ENCODE results near the gene LYZL1.
"Not testable (repeated sequence)": the region's sequence is repeated elsewhere in the genome, so short reads cannot be mapped to it uniquely, and the experiment has no call there.

DNA sequence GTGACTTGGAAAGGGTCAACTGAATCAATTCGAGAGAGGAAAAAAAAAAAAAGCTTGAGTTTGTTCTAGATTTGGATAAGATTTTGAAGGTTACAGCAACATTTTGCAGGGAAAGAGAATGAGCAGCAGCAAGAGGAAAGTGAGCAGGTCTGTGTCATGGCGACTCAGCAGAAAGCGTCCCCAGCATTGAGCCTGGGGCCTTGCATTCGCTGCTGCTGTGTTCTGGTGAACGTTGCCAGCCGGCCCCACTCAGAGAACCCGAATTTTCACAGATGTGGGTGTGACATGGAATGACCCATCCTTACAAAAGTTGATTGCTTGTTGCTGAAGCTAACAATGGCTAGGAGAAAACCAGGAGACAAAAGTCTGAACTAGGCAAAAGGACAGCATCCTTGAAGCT, 21.6 kb downstream of the LYZL1 start:
- TF ChIP-seq, protein P1, sequence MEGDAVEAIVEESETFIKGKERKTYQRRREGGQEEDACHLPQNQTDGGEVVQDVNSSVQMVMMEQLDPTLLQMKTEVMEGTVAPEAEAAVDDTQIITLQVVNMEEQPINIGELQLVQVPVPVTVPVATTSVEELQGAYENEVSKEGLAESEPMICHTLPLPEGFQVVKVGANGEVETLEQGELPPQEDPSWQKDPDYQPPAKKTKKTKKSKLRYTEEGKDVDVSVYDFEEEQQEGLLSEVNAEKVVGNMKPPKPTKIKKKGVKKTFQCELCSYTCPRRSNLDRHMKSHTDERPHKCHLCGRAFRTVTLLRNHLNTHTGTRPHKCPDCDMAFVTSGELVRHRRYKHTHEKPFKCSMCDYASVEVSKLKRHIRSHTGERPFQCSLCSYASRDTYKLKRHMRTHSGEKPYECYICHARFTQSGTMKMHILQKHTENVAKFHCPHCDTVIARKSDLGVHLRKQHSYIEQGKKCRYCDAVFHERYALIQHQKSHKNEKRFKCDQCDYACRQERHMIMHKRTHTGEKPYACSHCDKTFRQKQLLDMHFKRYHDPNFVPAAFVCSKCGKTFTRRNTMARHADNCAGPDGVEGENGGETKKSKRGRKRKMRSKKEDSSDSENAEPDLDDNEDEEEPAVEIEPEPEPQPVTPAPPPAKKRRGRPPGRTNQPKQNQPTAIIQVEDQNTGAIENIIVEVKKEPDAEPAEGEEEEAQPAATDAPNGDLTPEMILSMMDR (IDR thresholded peaks at IDR 0.05): not testable (repeated sequence)
- TF ChIP-seq RAD21 (IDR thresholded peaks at IDR 0.05; ENCODE audit: low read length); RFX5 (IDR thresholded peaks at IDR 0.05; ENCODE audit: low read length); RCOR1 (IDR thresholded peaks at IDR 0.05; ENCODE audit: low read length); POLR2AphosphoS5 (IDR thresholded peaks at IDR 0.05; ENCODE audit: low read depth, low read length): not testable (repeated sequence)
- TF ChIP-seq, protein P2, sequence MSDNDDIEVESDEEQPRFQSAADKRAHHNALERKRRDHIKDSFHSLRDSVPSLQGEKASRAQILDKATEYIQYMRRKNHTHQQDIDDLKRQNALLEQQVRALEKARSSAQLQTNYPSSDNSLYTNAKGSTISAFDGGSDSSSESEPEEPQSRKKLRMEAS (IDR thresholded peaks at IDR 0.05; ENCODE audit: low read depth): not testable (repeated sequence)

All from SK-N-SH (cell line).